NCI-H2196 (cell line): ENCODE data around the gene STRN.
"Not testable (repeated sequence)": the region's sequence is repeated elsewhere in the genome, so short reads cannot be mapped to it uniquely, and the experiment has no call there.

Experiments
- DNase-seq: peaks from one replicate; lab custom pipeline; 2025; ENCODE audit not compliant: unreplicated experiment; lab: John Stamatoyannopoulos, UW

Gene STRN

GRCh38 chr2:36966370-36967235 is at the start of gene STRN:
Gene STRN (minus strand): TSS chr2:36966536. CDS start chr2:36966463, 73 bp downstream.
- DNase-seq, result peak; percentile 98

- DNase-seq, result no peak
Measured at GRCh38 chr2:37013315-37013641, 46.9 kb upstream of the STRN start.

- no peak for DNase-seq
Measured at GRCh38 chr2:37011130-37011529, 44.8 kb upstream of the STRN start.

GRCh38 chr2:37005118-37005868 is 39.0 kb upstream of the STRN start:
- no peak for DNase-seq

GRCh38 chr2:37000988-37001556 is 34.7 kb upstream of the STRN start:
- no peak for DNase-seq

- DNase-seq, result no peak
Measured at GRCh38 chr2:37000318-37000717, 34.0 kb upstream of the STRN start.

- not testable (repeated sequence) for DNase-seq
Measured at GRCh38 chr2:36999416-36999815, 33.1 kb upstream of the STRN start.

- DNase-seq, result no peak
Measured at GRCh38 chr2:36993841-36994620, 27.7 kb upstream of the STRN start.

GRCh38 chr2:36988008-36988407 is 21.7 kb upstream of the STRN start:
- DNase-seq, result no peak

- no peak for DNase-seq
Measured at GRCh38 chr2:36982467-36982866, 16.1 kb upstream of the STRN start.

GRCh38 chr2:36981911-36982310 is 15.6 kb upstream of the STRN start:
- DNase-seq, result no peak

GRCh38 chr2:36979007-36979406 is 12.7 kb upstream of the STRN start:
- DNase-seq, result not testable (repeated sequence)

- no peak for DNase-seq
Measured at GRCh38 chr2:36976065-36976464, 9.7 kb upstream of the STRN start.

GRCh38 chr2:36975306-36975705 is 9.0 kb upstream of the STRN start:
- no peak for DNase-seq

GRCh38 chr2:36973320-36973719 is 7.0 kb upstream of the STRN start:
- DNase-seq, result no peak

GRCh38 chr2:36971990-36972389 is 5.7 kb upstream of the STRN start:
- DNase-seq, result no peak

GRCh38 chr2:36967236-36967876 is 1.0 kb upstream of the STRN start:
- DNase-seq, result peak; percentile 20

GRCh38 chr2:36965751-36966369 is 476 bp downstream of the STRN start:
- peak; percentile 28 for DNase-seq

- DNase-seq, result no peak
Measured at GRCh38 chr2:36965206-36965605, 1.1 kb downstream of the STRN start.

GRCh38 chr2:36964496-36965058 is 1.8 kb downstream of the STRN start:
- no peak for DNase-seq
